ENCODE data around the gene ADAMTS13. TPM values are rescaled to one million over a fixed set of nuclear protein-coding genes. Genes with fewer than 3 reads are reported as not detected.

Gene ADAMTS13
- total RNA-seq, 1 donor from 2014 or later = 2.0 TPM

GRCh38 chr9:133397370-133397769, 24.8 kb upstream of the ADAMTS13 start:
- Histone ChIP-seq H3K4me3 (ENCODE audit: low read depth, low read length) (no peak overlapping the region), H3K36me3 (ENCODE audit: control insufficient read depth, insufficient read depth, low read length) (no peaks in the 10 kb centered on the region), H3K27me3 (ENCODE audit: control insufficient read depth, insufficient read depth, low read length) (peaks cover 40% of the 10 kb centered on the region)
- no peak for DNase-seq (ENCODE audit: low read depth)
- no peak for TF ChIP-seq CTCF (IDR thresholded peaks at IDR 0.05; ENCODE audit: insufficient read depth, low read length, poor library complexity, severe bottlenecking)

GRCh38 chr9:133397895-133398294, 24.3 kb upstream of the ADAMTS13 start:
- no peak for TF ChIP-seq CTCF (IDR thresholded peaks at IDR 0.05; ENCODE audit: insufficient read depth, low read length, poor library complexity, severe bottlenecking)
- DNase-seq (ENCODE audit: low read depth) = no peak
- Histone ChIP-seq H3K4me3 (ENCODE audit: low read depth, low read length) (no peak overlapping the region), H3K36me3 (ENCODE audit: control insufficient read depth, insufficient read depth, low read length) (no peaks in the 10 kb centered on the region), H3K27me3 (ENCODE audit: control insufficient read depth, insufficient read depth, low read length) (peaks cover 40% of the 10 kb centered on the region)

- TF ChIP-seq CTCF (IDR thresholded peaks at IDR 0.05; ENCODE audit: insufficient read depth, low read length, poor library complexity, severe bottlenecking) = no peak
- Histone ChIP-seq H3K36me3 (ENCODE audit: control insufficient read depth, insufficient read depth, low read length) (no peaks in the 10 kb centered on the region), H3K4me3 (ENCODE audit: low read depth, low read length) (no peak overlapping the region), H3K27me3 (ENCODE audit: control insufficient read depth, insufficient read depth, low read length) (peaks cover 21% of the 10 kb centered on the region)
- DNase-seq (ENCODE audit: low read depth) = no peak
Measured at GRCh38 chr9:133400292-133400691, 21.9 kb upstream of the ADAMTS13 start.

- DNase-seq (ENCODE audit: low read depth) = no peak
- no peak for TF ChIP-seq CTCF (IDR thresholded peaks at IDR 0.05; ENCODE audit: insufficient read depth, low read length, poor library complexity, severe bottlenecking)
- Histone ChIP-seq H3K36me3 (ENCODE audit: control insufficient read depth, insufficient read depth, low read length) (peaks cover 1% of the 10 kb centered on the region), H3K4me3 (ENCODE audit: low read depth, low read length) (no peak overlapping the region), H3K27me3 (ENCODE audit: control insufficient read depth, insufficient read depth, low read length) (peaks cover 13% of the 10 kb centered on the region)
Measured at GRCh38 chr9:133401588-133401987, 20.6 kb upstream of the ADAMTS13 start.

GRCh38 chr9:133402689-133403088, 19.5 kb upstream of the ADAMTS13 start:
- DNase-seq (ENCODE audit: low read depth) = no peak
- Histone ChIP-seq H3K36me3 (ENCODE audit: control insufficient read depth, insufficient read depth, low read length) (peaks cover 3% of the 10 kb centered on the region), H3K4me3 (ENCODE audit: low read depth, low read length) (no peak overlapping the region), H3K27me3 (ENCODE audit: control insufficient read depth, insufficient read depth, low read length) (peaks cover 3% of the 10 kb centered on the region)
- TF ChIP-seq CTCF (IDR thresholded peaks at IDR 0.05; ENCODE audit: insufficient read depth, low read length, poor library complexity, severe bottlenecking) = no peak

- Histone ChIP-seq H3K36me3 (ENCODE audit: control insufficient read depth, insufficient read depth, low read length) (peaks cover 3% of the 10 kb centered on the region), H3K4me3 (ENCODE audit: low read depth, low read length) (no peak overlapping the region), H3K27me3 (ENCODE audit: control insufficient read depth, insufficient read depth, low read length) (no peaks in the 10 kb centered on the region)
- TF ChIP-seq CTCF (IDR thresholded peaks at IDR 0.05; ENCODE audit: insufficient read depth, low read length, poor library complexity, severe bottlenecking) = peak; percentile 76
- peak; percentile 7 for DNase-seq (ENCODE audit: low read depth)
Measured at GRCh38 chr9:133403766-133404453, 18.3 kb upstream of the ADAMTS13 start.
